HUES6 (cell line): ENCODE data around the gene TSEN34.
"Not testable (repeated sequence)": the region's sequence is repeated elsewhere in the genome, so short reads cannot be mapped to it uniquely, and the experiment has no call there.

Source experiments
- H3K27ac ChIP-seq: 2 replicates; pipeline ENCODE4 v1.7.0; 2013; ENCODE audit warnings: low read depth, mild to moderate bottlenecking, low read length, inconsistent platforms
- H3K27me3 ChIP-seq: 2 replicates; pipeline ENCODE4 v1.6.1; 2013; ENCODE audit warnings: low read length; ENCODE audit not compliant: control insufficient read depth, insufficient read depth
- H3K36me3 ChIP-seq: 2 replicates; pipeline ENCODE4 v1.6.1; 2013; ENCODE audit warnings: low read length; ENCODE audit not compliant: control insufficient read depth, insufficient read depth
- H3K4me1 ChIP-seq: 2 replicates; pipeline ENCODE4 v1.6.1; 2013; ENCODE audit warnings: low read length; ENCODE audit not compliant: control insufficient read depth, insufficient read depth
- H3K4me3 ChIP-seq: 2 replicates; pipeline ENCODE4 v1.5.1; 2013; ENCODE audit warnings: low read depth, low read length
- H3K9ac ChIP-seq: one replicate; pipeline ENCODE4 v1.6.1; 2013; ENCODE audit warnings: mild to moderate bottlenecking, low read length
- H3K9me3 ChIP-seq: 2 replicates; pipeline ENCODE4 v1.6.1; 2013; ENCODE audit warnings: low read depth, low read length; ENCODE audit not compliant: control insufficient read depth, insufficient read depth

Gene TSEN34

GRCh38 chr19:54189735-54190502, 1.2 kb upstream of the TSEN34 start:
- H3K4me3 ChIP-seq: peak overlapping the region; percentile 90
- H3K27ac ChIP-seq: peak overlapping the region; percentile 97
- H3K27me3 ChIP-seq: no peaks in the 10 kb centered on the region
- H3K9ac ChIP-seq: peak overlapping the region; percentile 99
- H3K4me1 ChIP-seq: peaks cover 5% of the 10 kb centered on the region
- H3K36me3 ChIP-seq: peaks cover 32% of the 10 kb centered on the region
- H3K9me3 ChIP-seq: no peaks in the 10 kb centered on the region

DNA sequence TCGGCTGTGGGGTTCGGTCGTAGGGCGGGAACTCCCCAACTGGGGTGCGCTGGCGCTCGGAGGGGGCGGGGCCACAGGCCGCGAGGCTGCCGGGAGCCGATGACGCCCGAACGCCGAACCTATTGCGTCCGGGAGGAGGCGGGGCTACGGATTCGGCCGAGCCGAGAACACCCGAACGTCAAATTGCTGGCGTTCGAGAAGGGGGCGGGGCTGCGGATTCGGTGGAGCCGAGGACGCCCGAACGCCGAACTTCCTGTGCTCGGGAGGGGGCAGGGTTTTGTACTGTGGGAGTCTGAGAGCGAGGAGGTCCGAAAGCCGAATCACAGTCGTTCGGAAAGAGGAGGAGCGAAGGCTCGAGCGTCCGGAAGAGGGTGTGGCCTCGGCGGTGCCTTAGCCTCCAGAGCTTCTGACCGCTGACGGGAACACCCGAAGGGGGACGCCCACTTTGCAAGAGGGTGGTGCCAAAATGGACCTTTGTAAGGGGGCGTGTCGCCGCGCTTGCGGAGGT, 551 bp upstream of the TSEN34 start:
- Histone ChIP-seq H3K4me3 (peak overlapping the region; percentile 90), H3K27ac (peak overlapping the region; percentile 97)

DNA sequence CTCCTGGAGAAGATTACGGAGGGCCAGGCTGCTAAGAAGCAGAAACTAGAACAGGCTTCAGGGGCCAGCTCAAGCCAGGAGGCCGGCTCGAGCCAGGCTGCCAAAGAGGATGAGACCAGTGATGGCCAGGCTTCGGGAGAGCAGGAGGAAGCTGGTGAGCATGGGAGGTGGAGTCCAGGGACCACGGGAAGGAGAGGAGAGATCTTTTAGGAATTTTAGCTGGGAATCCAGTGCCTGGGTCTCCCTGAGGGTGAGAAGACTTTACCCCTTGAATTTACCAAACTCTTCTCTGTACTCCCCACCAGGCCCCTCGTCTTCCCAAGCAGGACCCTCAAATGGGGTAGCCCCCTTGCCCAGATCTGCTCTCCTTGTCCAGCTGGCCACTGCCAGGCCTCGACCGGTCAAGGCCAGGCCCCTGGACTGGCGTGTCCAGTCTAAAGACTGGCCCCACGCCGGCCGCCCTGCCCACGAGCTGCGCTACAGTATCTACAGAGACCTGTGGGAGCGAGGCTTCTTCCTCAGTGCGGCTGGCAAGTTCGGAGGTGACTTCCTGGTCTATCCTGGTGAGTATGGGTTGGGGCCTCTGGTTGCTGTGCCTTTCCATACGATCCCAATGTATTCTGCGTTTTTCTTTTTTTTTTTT, 824 bp downstream of the TSEN34 start:
- H3K36me3 ChIP-seq: peaks cover 26% of the 10 kb centered on the region
- peak overlapping the region; percentile 90 for H3K4me3 ChIP-seq
- peaks cover 5% of the 10 kb centered on the region for H3K4me1 ChIP-seq
- H3K9me3 ChIP-seq: no peaks in the 10 kb centered on the region
- H3K9ac ChIP-seq: peak overlapping the region; percentile 72
- H3K27ac ChIP-seq: peak overlapping the region; percentile 97; the same call in 1 of the 2 replicates
- H3K27me3 ChIP-seq: no peaks in the 10 kb centered on the region

More for the DNA sequence above, 551 bp upstream of the TSEN34 start:
- Histone ChIP-seq H3K9ac (peak overlapping the region; percentile 99), H3K36me3 (peaks cover 33% of the 10 kb centered on the region), H3K9me3 (no peaks in the 10 kb centered on the region), H3K27me3 (no peaks in the 10 kb centered on the region), H3K4me1 (peaks cover 5% of the 10 kb centered on the region)

DNA sequence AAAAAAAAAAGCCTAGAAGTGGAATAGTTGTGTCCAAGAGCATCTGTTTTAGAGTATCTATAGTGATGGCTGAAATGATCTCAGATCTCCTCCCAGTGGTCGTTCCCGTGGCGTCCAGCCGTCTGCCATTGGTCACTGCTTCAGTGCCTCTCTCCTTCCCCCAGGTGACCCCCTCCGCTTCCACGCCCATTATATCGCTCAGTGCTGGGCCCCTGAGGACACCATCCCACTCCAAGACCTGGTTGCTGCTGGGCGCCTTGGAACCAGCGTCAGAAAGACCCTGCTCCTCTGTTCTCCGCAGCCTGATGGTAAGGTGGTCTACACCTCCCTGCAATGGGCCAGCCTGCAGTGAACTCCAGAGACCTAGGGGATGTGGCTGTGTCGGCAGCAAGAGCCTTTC, 1.9 kb downstream of the TSEN34 start:
- Histone ChIP-seq H3K4me1 (peaks cover 3% of the 10 kb centered on the region), H3K27me3 (no peaks in the 10 kb centered on the region), H3K36me3 (peaks cover 20% of the 10 kb centered on the region), H3K9ac (no peak overlapping the region), H3K9me3 (no peaks in the 10 kb centered on the region), H3K4me3 (no peak overlapping the region), H3K27ac (no peak overlapping the region)

DNA sequence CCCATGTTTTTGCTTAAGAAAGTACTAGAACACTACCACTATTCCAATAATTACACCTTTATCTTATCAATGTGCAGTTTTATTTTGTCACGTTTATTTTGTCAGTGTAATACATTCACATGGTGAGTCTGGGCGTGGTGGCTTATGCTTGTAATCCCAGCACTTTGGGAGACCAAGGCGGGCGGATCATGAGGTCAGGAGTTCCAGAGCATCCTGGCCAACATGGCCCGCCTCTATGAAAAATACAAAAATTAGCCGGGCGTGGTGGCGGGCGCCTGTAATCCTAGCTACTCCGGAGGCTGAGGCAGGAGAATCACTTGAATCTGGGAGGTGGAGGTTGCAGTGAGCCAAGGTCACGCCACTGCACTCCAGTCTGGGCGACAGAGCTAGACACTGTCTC, 3.4 kb downstream of the TSEN34 start:
- not testable (repeated sequence) for H3K9ac ChIP-seq, H3K9me3 ChIP-seq, H3K4me1 ChIP-seq, H3K4me3 ChIP-seq, H3K27ac ChIP-seq, H3K27me3 ChIP-seq
- H3K36me3 ChIP-seq: peaks cover 20% of the 10 kb centered on the region

DNA sequence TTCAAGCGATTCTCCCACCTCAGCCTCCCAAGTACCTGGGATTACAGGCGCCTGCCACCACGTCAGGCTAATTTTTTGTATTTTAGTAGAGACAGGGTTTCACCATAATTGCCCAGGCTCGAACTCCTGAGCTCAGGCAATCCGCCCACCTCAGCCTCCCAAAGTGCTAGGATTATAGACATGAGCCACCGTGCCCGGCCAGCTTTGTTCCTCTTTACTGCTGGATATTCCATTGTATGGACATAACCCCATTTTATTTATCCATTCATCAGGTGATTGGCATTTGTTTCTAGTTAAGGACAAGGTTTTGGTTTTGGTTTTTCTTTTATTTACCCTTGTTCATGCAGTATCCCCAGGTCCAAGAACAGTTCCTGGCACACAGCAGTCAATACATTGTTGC, 5.4 kb downstream of the TSEN34 start:
- Histone ChIP-seq H3K4me1 (peaks cover 1% of the 10 kb centered on the region), H3K27ac (no peak overlapping the region), H3K36me3 (peaks cover 27% of the 10 kb centered on the region), H3K27me3 (no peaks in the 10 kb centered on the region), H3K4me3 (no peak overlapping the region), H3K9me3 (no peaks in the 10 kb centered on the region), H3K9ac (no peak overlapping the region)

GRCh38 chr19:54197121-54197520, 6.0 kb downstream of the TSEN34 start:
- Histone ChIP-seq H3K4me3 (no peak overlapping the region), H3K27me3 (no peaks in the 10 kb centered on the region), H3K27ac (no peak overlapping the region), H3K9me3 (no peaks in the 10 kb centered on the region), H3K4me1 (peaks cover 5% of the 10 kb centered on the region), H3K36me3 (peaks cover 33% of the 10 kb centered on the region), H3K9ac (no peak overlapping the region)

DNA sequence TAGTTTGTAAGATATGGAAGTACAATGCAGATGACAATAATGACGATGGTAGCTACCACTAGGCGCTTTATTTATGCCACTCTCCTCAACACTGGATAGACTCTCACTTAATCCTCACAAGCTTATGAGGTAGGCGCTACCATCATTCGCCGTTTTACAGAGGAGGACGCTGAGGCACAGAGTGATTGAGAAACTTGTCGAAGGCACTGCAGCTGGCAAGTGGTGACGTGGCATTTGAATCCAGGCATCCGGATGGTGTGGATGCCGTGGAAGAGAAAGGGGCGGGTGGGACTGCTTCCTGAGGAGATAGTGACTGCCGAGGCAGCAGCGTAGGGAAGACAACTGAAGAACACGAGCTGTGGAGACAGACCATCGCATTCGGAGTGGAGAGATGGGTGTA, 8.3 kb downstream of the TSEN34 start:
- H3K4me1 ChIP-seq: peaks cover 22% of the 10 kb centered on the region
- H3K4me3 ChIP-seq: no peak overlapping the region
- H3K36me3 ChIP-seq: peaks cover 43% of the 10 kb centered on the region
- no peak overlapping the region for H3K27ac ChIP-seq
- no peaks in the 10 kb centered on the region for H3K27me3 ChIP-seq
- no peak overlapping the region for H3K9ac ChIP-seq
- H3K9me3 ChIP-seq: no peaks in the 10 kb centered on the region

DNA sequence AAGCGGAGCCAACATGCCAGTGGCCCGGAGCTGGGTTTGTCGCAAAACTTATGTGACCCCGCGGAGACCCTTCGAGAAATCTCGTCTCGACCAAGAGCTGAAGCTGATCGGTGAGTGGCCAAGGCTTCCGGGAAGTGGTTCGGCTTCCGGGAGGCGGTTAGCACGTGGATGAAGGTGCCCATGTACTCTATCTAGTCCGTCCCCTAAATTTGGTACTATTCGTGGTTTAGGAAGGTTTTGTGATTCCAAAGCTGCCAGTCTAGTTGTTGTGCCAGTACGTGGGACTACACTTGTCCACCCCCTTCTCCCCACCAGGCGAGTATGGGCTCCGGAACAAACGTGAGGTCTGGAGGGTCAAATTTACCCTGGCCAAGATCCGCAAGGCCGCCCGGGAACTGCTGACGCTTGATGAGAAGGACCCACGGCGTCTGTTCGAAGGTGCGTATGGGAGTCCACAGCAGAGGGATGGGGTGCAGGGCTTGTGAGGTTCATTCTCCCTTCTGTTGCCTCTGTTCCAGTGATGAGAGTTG, 10.1 kb downstream of the TSEN34 start:
- peaks cover 24% of the 10 kb centered on the region for H3K4me1 ChIP-seq
- no peaks in the 10 kb centered on the region for H3K9me3 ChIP-seq
- H3K27ac ChIP-seq: peak overlapping the region; percentile 82
- H3K9ac ChIP-seq: peak overlapping the region; percentile 93
- no peaks in the 10 kb centered on the region for H3K27me3 ChIP-seq
- peaks cover 53% of the 10 kb centered on the region for H3K36me3 ChIP-seq
- H3K4me3 ChIP-seq: peak overlapping the region; percentile 76

DNA sequence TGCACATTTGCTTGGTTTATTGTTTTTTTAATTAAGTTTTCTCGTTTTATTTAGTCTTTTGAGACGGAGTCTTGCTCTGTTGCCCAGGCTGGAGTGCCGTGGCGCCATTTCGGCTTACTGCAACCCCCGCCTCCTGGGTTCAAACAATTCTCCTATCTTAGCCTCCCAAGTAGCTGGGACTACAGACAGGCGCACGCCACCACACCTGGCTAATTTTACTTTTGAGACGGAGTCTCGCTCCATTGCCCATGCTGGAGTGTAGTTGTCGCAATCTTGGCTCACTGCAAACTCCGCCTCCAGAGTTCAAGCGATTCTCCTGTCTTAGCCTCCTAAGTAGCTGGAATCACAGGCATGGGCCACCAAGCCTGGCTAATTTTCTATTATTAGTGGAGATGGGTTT, 10.9 kb downstream of the TSEN34 start:
- peaks cover 61% of the 10 kb centered on the region for H3K36me3 ChIP-seq
- no peaks in the 10 kb centered on the region for H3K27me3 ChIP-seq
- H3K4me3 ChIP-seq: peak overlapping the region; percentile 76
- peak overlapping the region; percentile 93 for H3K9ac ChIP-seq
- peaks cover 27% of the 10 kb centered on the region for H3K4me1 ChIP-seq
- no peaks in the 10 kb centered on the region for H3K9me3 ChIP-seq
- no peak overlapping the region; the same call in 1 of the 2 replicates for H3K27ac ChIP-seq

DNA sequence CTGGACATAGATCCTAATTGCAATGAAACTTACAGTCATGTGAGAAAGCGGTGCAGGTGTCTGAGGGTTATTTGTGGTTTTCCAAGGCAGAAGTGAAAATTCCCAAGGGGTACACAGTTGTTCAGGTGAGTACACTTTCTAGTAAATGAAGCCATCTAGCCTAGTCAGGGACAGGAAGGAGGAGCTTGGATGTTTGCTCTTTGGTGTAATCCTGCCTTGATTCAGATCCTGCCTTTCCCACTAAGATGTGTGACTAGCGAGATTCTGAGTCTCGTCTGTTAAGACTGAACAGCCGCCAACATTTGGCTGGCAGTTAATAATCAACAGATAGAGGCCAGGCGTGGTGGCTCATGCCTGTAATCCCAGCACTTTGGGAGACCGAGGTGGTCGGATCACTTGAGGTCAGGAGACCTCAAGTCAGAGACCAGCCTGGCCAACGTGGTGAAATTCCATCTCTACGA, 12.1 kb downstream of the TSEN34 start:
- Histone ChIP-seq H3K27me3 (no peaks in the 10 kb centered on the region), H3K9ac (peak overlapping the region; percentile 93), H3K4me3 (peak overlapping the region; percentile 76), H3K36me3 (peaks cover 73% of the 10 kb centered on the region), H3K9me3 (no peaks in the 10 kb centered on the region), H3K4me1 (peaks cover 36% of the 10 kb centered on the region), H3K27ac (no peak overlapping the region)
